HG03135 (cell line): ENCODE measurements around the gene RAPGEF4.
"Not testable (repeated sequence)": the region's sequence is repeated elsewhere in the genome, so short reads cannot be mapped to it uniquely, and the experiment has no call there.

ENCODE experiments used
- ATAC-seq: cut with Tn5 transposase; IDR thresholded peaks from one replicate; pipeline ENCODE4 v1.9.1; 2021; ENCODE audit warnings: mild to moderate bottlenecking, moderate library complexity; ENCODE audit not compliant: unreplicated experiment

Gene RAPGEF4

DNA sequence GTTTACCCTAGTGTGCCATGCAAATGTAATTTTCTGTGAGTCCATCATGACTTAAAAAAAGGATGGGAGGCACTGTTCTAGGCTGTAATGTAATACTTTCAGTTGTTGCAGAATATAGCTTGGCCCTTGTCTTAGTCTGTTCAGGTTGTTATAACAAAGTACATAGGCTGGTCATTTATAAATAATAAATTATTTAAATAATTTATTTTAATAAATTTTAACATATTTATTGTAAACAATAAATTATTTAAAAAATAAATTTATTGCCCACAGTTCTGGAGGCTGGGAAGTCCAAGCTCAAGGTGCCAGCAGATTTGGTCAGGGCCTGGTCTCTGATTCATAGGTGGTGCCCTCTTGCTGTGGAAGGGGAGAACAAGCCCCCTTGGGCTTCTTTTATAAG is 35.2 kb downstream of the RAPGEF4 start:
- no peak for ATAC-seq

- ATAC-seq, result no peak
Observed at GRCh38 chr2:172772633-172773032, 37.0 kb downstream of the RAPGEF4 start.

GRCh38 chr2:172774302-172774701 is 38.7 kb downstream of the RAPGEF4 start:
- ATAC-seq, result no peak

- ATAC-seq, result no peak
Observed at GRCh38 chr2:172775319-172775718, 39.7 kb downstream of the RAPGEF4 start.

DNA sequence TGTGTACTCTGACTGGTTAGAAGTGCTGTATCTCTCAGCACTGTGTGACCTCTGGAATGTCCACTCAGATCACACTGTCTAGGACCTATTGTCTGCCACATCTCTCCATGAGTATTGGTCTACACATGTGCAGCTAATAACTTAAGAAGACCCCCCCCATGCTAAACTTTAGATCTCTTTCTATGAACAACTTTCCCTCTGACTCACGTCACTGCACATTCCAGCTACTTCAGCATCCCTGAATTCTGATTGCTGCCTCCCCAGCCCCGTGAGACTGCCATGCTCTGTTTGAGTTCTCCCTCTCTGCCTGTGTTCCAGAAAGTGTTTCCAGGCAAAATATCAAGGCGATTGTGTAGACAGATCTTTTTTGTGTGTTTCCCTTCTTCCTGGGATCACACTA is 41.8 kb downstream of the RAPGEF4 start:
- no peak for ATAC-seq

DNA sequence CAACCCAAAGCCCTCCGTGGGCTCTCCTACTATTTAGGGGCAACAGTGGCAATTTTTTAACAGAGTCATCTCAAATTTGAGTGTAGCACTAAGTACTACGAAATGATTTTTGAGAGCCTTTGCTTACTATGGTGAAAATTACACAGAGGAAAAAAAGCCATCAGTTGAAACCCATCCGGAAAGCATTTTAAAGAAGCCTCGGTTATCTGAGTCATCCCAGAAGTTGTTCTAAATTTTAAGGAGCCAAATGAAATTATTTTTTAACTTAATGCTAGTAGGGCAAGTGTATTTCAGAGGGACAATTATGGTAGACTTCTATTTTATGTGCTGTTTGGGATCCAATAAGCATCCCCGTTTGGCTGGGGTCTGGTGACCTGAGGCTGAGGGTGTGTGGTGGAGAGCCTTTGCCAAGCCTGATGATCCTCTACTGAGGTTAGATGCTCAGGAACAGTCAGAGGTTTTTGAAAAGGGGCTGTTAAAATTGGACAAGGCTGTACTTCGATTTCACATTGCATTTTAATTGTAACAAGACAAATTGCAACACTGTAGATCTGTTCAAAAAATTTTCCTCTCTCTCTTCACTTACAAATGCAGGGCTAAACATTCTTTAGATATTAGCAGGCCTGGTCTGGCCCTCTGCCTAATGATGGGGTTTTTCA is 47.0 kb downstream of the RAPGEF4 start:
- ATAC-seq, result no peak

- no peak for ATAC-seq
Observed at GRCh38 chr2:172783165-172783898, 47.7 kb downstream of the RAPGEF4 start.

DNA sequence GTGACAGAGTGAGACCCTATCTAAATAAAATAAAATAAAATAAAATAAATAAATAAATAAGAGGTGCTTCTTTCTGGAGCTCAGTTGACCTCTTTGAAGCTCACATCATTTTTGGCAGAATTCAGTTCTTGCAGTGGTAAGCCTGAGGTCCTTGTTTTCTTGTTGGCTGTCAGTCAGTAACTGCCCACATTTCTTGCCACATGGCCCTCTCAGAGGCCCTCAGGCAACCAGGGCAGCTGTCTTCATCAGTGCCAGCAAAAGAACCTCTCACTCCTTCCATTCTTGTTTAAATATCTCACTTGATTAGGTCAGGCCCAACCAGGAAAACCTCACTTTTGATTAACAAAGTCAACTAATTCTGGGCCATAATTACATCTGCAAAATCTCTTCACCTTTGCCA is 53.2 kb downstream of the RAPGEF4 start:
- ATAC-seq, result no peak

DNA sequence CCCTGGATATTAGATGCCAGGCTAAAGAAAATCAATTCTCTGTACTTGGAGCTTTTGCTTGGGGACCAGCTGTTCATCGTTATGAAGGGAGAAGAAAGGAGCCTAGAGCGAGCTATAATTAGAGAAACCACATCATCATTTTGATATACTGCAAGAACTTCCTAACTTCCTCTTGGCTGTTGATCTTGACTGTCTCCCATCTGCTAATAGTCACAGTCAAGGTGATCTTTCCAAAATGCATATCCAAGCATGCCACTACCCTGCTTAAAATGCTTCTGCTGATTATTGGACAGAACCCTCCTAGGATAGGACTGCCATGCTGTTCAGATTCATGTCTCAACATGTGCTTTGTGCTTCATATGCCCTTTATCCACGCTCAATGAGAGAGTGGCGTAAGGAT is 54.8 kb downstream of the RAPGEF4 start:
- ATAC-seq, result no peak

- no peak for ATAC-seq
Observed at GRCh38 chr2:172791953-172792352, 56.3 kb downstream of the RAPGEF4 start.

DNA sequence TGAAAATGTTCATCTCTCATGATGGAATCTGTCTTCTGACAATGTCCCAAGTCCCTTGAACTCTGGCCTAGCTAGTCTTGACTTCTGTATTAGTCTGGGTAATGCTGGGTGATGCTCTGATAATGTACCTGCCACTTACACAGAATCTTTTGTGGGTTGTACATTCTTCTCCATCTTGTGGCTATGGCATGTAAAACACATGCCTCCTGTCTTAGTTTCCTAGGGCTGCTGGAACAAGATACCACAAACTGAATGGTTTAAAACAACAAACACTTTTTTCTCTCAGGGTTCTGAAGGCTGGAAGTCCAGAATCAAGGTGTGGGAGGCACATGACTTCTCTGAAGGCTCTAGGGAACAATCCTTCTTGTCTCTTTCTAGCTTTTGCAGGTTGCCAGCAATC is 57.1 kb downstream of the RAPGEF4 start:
- no peak for ATAC-seq

DNA sequence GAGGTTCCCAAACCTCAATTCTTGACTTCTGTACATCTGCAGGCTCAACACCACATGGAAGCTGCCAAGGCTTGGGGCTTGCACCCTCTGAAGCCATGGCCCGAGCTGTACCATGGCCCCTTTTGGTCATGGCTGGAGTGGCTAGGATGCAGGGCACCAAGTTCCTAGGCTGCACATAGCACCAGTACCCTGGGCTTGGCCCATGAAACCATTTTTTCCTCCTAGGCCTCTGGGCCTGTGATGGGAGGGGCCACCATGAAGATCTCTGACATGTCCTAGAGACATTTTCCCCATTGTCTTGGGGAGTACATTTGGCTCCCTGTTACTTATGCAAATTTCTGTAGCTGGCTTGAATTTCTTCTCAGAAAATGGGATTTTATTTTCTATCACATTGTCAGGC is 67.7 kb downstream of the RAPGEF4 start:
- not testable (repeated sequence) for ATAC-seq

- ATAC-seq, result no peak
Observed at GRCh38 chr2:172804423-172804822, 68.8 kb downstream of the RAPGEF4 start.

DNA sequence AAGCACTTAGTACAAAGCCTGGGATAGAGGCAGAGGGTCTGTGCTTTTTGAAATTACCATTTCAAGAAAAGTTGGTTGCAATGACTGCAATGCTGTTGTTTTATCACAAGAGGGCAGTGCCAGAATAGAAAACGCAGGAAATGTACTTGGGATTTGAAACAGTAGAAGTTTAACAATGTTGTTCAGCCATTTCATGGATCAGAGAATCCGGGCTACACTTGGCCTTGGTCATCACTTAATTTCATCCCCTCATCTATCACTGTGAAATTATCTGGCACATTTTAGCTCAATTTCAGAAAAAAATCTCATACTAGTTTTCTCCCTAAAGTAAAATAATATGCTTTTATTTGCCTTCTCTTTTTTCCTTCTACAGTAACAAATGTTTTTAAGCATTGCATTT is 70.8 kb downstream of the RAPGEF4 start:
- ATAC-seq, result no peak

GRCh38 chr2:172806996-172807395 is 71.4 kb downstream of the RAPGEF4 start:
- no peak for ATAC-seq

- ATAC-seq, result no peak
Observed at GRCh38 chr2:172808156-172808555, 72.5 kb downstream of the RAPGEF4 start.

DNA sequence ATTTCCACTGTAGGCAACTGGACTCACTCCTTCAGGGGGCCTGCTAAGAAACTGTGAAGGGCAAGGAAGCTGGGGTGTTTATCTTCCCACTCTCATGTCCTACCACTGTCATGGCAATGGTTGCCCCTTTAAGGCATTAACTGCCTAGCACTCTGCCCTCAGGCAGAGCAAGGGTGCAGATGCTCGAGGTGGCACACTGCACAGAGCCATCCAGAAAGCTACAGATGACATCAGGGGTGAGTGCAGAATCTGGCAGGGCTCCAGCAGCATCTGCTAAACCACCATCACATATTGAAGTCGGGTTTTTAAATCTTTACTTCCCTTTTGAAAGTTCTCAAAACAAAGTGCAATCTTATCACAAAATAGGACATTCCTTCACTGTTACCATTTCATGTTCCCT is 75.4 kb downstream of the RAPGEF4 start:
- ATAC-seq, result no peak

DNA sequence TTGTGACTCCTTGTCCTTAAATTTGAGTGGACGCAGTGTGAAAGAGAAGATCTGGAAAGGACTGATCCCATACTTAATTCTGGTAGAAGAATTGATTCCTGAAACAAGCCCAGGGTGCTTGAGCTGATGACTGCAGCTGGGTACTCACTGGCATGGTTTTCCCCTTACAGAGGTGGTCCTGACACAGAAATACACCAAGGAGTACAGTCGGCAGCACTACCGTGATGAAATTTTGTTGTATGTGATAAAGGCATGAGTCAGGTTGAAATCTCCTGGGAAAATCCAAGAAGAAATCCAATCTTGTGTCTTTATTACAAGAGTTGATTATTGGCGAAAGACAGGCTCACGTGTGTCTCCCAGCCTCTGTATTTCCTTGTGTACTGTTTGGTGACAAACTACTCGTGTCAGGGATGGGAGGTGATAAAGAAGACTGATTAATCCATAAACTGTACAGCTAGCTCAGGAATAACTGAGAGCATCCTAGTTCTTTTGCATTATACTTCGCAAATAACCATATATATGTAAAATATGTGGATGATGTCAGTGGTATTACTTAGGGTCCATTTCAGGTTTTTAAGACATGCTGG is 76.6 kb downstream of the RAPGEF4 start:
- no peak for ATAC-seq

- ATAC-seq, result no peak
Observed at GRCh38 chr2:172813314-172813888, 77.8 kb downstream of the RAPGEF4 start.

GRCh38 chr2:172817411-172817810 is 81.8 kb downstream of the RAPGEF4 start:
- ATAC-seq, result no peak

DNA sequence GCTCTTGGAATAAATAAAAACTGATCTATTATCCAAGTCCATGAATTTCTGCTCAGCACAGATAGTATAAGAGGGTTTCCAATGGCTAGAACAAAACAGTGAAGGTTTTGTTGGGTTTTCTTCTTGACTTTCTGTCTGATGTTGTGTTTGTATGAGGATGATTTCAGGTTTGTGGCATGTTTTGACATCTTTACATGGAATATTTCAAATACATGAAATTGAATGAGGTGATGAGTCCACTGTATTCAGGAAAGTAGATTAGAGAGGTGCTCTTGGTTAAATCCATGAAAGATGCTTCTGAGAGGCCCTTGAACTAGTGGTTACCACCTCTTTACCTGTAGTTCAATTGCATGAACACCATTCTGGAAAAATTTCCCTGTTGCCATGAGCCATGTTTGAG is 84.3 kb downstream of the RAPGEF4 start:
- ATAC-seq, result no peak
